Neural crest cell (in vitro differentiated cells): Measurements from ENCODE around the gene NODAL. TPM values are rescaled to one million over a fixed set of nuclear protein-coding genes. Genes with fewer than 3 reads are reported as not detected.
A peak's percentile ranks its signal among the peaks of the same experiment; 100 is the strongest.

Experiments
- DNase-seq: peaks from one replicate; pipeline ENCODE4 v3.0.0; 2021; ENCODE audit warnings: low read depth, mixed read lengths, low spot score
- H3K27ac Mint-ChIP-seq: one replicate; pipeline ENCODE4 v1.8.0; 2021; ENCODE audit warnings: mild to moderate bottlenecking, mixed read lengths; ENCODE audit not compliant: unreplicated experiment
- H3K27me3 Mint-ChIP-seq: 2 replicates; pipeline ENCODE4 v1.8.0; 2021; ENCODE audit warnings: low read depth, mild to moderate bottlenecking, mixed read lengths
- H3K36me3 Mint-ChIP-seq: 2 replicates; pipeline ENCODE4 v1.8.0; 2021; ENCODE audit warnings: low read depth, mild to moderate bottlenecking, mixed read lengths
- H3K4me1 Mint-ChIP-seq: 2 replicates; pipeline ENCODE4 v1.8.0; 2021; ENCODE audit warnings: mixed read lengths
- H3K4me3 Mint-ChIP-seq: one replicate; pipeline ENCODE4 v1.8.0; 2021; ENCODE audit warnings: mild to moderate bottlenecking, mixed read lengths
- H3K9me3 Mint-ChIP-seq: 2 replicates; pipeline ENCODE4 v1.8.0; 2021; ENCODE audit warnings: mixed read lengths
- CTCF ChIP-seq: fragments of 200-600 bp; sonication (generic); conservative IDR thresholded peaks from 2 replicates; pipeline ENCODE4 v1.5.0; 2021; ENCODE audit warnings: antibody characterized with exemption, mild to moderate bottlenecking
- total RNA-seq: library from RNA; stranded (reverse); gene quantifications from 2 replicates; pipeline ENCODE4 v1.2.1, GENCODE V29; 2021

NODAL gene
- total RNA-seq, 1 donor from 2014 or later = not detected

GRCh38 chr10:70461397-70462348 lies 20.2 kb upstream of the NODAL start:
- Mint-ChIP-seq H3K36me3 (no peaks in the 10 kb centered on the region), H3K27me3 (peaks cover 44% of the 10 kb centered on the region), H3K27ac (no peak overlapping the region), H3K4me1 (peaks cover 26% of the 10 kb centered on the region), H3K9me3 (no peaks in the 10 kb centered on the region), H3K4me3 (peak overlapping the region; percentile 21)
- TF ChIP-seq CTCF = peak; percentile 79
- DNase-seq = peak; percentile 40

- H3K9me3 Mint-ChIP-seq = no peaks in the 10 kb centered on the region
- H3K4me1 Mint-ChIP-seq = peaks cover 26% of the 10 kb centered on the region
- H3K27ac Mint-ChIP-seq = peak overlapping the region; percentile 41
- no peak for TF ChIP-seq CTCF
- no peak for DNase-seq
- no peaks in the 10 kb centered on the region for H3K36me3 Mint-ChIP-seq
- H3K4me3 Mint-ChIP-seq = peak overlapping the region; percentile 60
- H3K27me3 Mint-ChIP-seq = peaks cover 61% of the 10 kb centered on the region
These were observed 18.5 kb upstream of the NODAL start for GRCh38 chr10:70459774-70460490.

- Mint-ChIP-seq H3K27ac (no peak overlapping the region), H3K9me3 (no peaks in the 10 kb centered on the region), H3K27me3 (peaks cover 62% of the 10 kb centered on the region), H3K36me3 (no peaks in the 10 kb centered on the region), H3K4me1 (peaks cover 26% of the 10 kb centered on the region), H3K4me3 (peak overlapping the region; percentile 47)
- no peak for TF ChIP-seq CTCF
- no peak for DNase-seq
These were observed 17.7 kb upstream of the NODAL start for GRCh38 chr10:70459061-70459773.

- Mint-ChIP-seq H3K27ac (no peak overlapping the region), H3K27me3 (peaks cover 62% of the 10 kb centered on the region), H3K4me1 (peaks cover 26% of the 10 kb centered on the region), H3K9me3 (no peaks in the 10 kb centered on the region), H3K36me3 (no peaks in the 10 kb centered on the region), H3K4me3 (peak overlapping the region; percentile 78)
- DNase-seq = peak; percentile 36
- no peak for TF ChIP-seq CTCF
These were observed 17.0 kb upstream of the NODAL start for GRCh38 chr10:70458329-70459060.
